GM12873 (cell line): ENCODE measurements around the gene FLACC1.

Source experiments
- TF ChIP-seq, protein P1 (sequence below): IDR thresholded peaks from 2 replicates; pipeline ENCODE4 v1.5.1; 2012; ENCODE audit warnings: low read depth, mild to moderate bottlenecking, moderate library complexity, low read length, control low read depth; ENCODE audit not compliant: insufficient read depth; ENCODE audit errors: missing control alignments

Gene FLACC1

DNA sequence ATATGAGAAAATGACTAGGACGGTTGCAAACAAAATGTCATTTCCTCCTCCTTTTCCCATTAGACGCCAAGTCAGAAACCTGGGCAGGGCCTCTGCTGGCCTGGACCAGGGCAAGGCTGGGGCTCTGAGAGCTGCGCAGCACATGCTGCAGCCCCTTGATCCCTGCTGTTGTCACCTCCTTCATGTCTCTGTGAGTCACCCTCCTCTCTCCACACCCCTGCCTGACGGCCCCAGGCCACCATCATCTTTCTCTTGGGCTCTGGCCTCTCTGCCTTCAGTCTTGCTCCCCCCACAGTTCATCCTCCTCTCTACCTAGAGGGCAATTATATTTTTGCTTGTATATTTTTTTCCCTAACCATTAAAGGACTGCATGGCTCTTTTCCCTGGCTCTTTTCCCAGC lies 10.0 kb downstream of the FLACC1 start:
- TF ChIP-seq, protein P1, sequence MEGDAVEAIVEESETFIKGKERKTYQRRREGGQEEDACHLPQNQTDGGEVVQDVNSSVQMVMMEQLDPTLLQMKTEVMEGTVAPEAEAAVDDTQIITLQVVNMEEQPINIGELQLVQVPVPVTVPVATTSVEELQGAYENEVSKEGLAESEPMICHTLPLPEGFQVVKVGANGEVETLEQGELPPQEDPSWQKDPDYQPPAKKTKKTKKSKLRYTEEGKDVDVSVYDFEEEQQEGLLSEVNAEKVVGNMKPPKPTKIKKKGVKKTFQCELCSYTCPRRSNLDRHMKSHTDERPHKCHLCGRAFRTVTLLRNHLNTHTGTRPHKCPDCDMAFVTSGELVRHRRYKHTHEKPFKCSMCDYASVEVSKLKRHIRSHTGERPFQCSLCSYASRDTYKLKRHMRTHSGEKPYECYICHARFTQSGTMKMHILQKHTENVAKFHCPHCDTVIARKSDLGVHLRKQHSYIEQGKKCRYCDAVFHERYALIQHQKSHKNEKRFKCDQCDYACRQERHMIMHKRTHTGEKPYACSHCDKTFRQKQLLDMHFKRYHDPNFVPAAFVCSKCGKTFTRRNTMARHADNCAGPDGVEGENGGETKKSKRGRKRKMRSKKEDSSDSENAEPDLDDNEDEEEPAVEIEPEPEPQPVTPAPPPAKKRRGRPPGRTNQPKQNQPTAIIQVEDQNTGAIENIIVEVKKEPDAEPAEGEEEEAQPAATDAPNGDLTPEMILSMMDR = no peak

DNA sequence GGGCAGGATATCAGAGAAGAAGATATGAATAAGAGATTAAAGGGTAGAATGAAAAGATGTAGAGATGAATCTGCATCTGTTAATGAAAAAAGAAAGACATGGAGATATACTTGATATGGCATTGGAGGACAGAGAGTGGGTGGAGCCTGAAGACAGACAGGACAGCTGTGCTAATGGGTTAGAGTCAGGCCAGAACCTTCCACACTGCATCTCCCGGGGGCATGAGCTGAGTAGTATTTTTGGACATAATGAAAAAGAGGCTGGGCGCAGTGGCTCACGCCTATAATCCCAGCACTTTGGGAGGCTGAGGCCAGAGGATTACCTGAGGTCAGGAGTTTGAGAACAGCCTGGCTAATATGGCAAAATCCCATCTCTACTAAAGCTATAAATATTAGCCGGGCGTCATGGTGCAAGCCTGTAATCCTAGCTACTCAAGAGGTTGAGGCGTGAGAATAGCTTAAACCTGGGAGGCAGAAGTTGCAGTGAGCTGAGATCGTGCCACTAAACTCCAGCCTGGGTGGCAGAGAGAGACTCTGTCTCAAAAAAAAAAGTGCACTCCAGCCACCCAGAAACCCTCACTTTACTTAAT lies 11.4 kb downstream of the FLACC1 start:
- TF ChIP-seq, protein P1 = no peak

DNA sequence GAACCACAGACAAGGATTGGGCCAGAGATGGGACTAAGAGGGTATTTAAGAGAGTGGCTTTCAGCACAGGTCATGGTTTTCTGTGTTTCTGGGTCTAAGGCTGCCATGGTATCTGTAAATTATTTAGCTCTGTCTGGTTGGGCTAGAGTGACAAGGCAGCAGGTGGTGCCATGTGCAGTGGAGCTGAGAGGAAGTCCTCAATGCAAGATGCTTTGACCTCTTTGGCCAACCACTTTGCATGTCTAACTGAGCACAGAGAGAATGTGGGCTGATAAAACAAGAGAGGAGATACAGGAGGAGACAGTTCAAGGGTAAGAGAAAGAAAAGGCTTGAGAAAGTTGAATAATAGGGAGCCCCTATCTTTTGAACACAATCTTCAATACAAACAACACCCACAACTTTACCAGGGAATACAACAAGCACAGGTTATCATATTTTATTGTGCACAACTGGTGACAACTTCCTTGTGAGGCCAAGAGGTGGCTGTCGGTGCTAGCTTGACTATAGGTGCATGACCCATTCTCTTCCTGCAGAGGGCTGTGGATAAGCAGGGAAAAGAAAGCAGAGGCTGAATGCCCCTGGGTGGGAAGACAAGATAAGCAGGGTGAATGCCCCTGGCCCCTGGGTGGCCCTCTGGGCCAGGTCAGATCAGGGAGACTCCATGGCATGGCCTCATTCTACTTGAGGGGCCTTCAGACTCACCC lies 12.3 kb downstream of the FLACC1 start:
- TF ChIP-seq, protein P1 = peak; percentile 52

DNA sequence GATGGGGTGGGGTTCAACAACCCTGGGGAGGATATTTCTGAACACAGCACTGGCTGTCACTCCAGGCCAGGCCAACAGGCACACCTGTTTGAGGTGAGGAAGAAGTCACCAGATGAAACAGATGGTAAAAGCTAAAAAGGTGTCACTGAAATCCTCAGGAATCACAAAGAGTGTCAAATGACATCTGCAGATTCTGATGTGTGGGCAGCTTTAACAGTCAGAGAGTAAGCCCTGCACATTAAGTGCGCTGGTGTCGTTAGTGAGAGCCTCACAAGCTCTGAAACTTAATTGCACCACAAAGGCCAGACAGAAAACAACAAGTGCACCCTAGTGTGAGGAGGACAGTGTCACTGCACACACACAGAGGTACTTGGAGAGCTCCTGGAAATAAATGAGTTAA lies 13.6 kb downstream of the FLACC1 start:
- TF ChIP-seq, protein P1 = no peak

DNA sequence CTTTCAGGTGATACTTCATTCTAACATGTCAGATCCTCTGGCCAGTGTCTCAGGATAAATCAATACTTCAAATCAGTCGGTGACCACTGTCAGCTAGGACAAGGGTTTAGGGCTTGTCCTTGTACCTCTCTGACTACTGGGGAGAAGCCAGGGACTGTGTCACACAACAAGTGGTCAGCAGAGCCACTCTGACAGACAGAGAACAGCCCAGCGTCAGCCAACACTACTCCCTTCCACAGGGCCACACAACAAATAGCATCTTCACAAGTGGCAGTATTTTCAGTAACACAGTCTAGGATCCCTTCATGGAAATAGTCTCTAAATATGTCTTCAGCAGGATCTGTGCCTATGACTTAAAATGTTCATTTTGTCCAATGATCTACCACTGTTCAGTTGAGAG lies 14.2 kb downstream of the FLACC1 start:
- TF ChIP-seq, protein P1 = no peak

DNA sequence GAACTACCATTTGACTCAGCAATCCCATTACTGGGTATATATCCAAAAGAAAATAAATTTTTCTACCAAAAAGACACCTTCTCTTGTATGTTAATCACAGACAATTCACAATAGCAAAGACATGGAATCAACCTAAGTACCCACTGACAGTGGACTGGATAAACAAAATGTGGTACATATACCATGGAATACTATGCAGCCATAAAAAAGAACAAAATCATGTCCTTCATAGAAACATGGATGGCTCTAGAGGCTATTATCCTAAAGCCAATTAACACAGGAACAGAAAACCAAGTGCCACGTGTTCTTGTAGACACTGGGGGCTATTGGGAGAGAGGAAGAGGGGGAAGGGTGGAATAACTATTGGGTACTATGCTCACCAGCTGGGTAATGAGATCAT lies 27.7 kb downstream of the FLACC1 start:
- TF ChIP-seq, protein P1 = no peak

DNA sequence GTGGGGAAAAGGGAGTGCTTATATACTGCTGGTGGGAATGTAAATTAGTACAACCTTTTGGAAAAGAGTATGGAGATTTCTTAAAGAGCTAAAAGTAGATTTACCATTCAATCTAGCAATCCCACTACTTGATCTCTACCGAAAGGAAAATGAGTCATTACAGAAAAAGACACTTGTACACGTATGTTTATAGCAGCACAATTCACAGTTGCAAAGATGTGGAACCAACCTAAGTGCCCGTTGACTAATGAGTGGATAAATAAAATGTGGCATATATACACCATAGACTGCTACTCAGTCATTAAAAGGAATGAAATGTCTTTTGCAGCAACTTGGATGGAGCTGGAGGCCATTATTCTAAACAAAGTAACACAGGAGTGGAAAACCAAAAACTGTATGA lies 29.5 kb downstream of the FLACC1 start:
- TF ChIP-seq, protein P1 = no peak
